HG02870 (cell line): ENCODE data around the gene PRAMEF14.
"Not testable (repeated sequence)": the region's sequence is repeated elsewhere in the genome, so short reads cannot be mapped to it uniquely, and the experiment has no call there.

Experiments
- ATAC-seq: cut with Tn5 transposase; IDR thresholded peaks from one replicate; pipeline ENCODE4 v1.9.1; 2021; ENCODE audit warnings: mild to moderate bottlenecking, moderate library complexity; ENCODE audit not compliant: unreplicated experiment

Gene PRAMEF14, protein sequence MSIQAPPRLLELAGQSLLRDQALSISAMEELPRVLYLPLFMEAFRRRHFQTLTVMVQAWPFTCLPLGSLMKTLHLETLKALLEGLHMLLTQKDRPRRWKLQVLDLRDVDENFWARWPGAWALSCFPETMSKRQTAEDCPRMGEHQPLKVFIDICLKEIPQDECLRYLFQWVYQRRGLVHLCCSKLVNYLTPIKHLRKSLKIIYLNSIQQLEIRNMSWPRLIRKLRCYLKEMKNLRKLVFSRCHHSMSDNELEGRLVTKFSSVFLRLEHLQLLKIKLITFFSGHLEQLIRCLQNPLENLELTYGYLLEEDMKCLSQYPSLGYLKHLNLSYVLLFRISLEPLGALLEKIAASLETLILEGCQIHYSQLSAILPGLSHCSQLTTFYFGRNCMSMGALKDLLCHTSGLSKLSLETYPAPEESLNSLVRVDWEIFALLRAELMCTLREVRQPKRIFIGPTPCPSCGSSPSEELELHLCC

DNA sequence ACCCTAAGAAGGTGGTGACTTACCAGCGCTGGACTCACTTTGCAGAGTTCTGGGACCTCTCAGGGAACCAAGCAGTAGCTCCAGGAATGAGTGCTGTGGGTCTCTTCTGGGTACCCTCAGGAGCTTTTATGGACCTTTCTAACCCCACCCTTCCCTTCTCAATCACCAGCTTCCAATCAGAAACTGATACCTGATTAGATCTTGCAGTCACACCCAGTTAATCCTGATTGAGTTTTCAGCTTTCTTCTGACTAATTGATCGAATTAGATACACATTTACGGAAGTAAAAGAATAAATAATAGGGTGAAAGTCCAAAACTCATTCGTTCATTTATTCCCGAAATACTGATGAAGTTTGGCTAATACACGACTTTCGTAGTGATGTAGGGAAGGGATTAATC, at the start of gene PRAMEF14:
Gene PRAMEF14 (minus strand): TSS at position 101 of the 400 bp plus-strand sequence. CDS start 1,820 bp downstream, outside the sequence.
- not testable (repeated sequence) for ATAC-seq

DNA sequence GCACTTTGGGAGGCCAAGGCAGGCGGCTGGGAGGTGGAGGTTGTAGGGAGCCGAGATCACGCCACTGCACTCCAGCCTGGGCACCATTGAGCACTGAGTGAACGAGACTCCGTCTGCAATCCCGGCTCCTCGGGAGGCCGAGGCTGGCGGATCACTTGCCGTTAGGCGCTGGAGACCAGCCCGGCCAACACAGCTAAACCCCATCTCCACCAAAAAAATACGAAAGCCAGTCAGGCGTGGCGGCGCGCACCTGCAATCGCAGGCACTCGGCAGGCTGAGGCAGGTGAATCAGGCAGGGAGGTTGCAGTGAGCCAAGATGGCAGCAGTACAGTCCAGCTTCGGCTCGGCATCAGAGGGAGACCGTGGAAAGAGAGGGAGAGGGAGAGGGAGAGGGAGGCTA, 48.4 kb upstream of the PRAMEF14 start:
- not testable (repeated sequence) for ATAC-seq

DNA sequence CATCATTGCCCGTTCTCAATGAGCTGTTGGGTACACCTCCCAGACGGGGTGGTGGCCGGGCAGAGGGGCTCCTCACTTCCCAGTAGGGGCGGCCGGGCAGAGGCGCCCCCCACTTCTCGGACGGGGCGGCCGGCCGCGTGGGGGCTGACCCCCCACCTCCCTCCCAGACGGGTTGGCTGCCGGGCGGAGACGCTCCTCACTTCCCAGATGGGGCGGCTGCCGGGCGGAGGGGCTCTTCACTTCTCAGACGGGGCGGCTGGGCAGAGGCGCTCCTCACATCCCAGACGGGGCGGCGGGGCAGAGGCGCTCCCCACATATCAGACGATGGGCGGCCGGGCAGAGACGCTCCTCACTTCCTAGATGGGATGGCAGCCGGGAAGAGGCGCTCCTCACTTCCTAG, 47.8 kb upstream of the PRAMEF14 start:
- not testable (repeated sequence) for ATAC-seq

DNA sequence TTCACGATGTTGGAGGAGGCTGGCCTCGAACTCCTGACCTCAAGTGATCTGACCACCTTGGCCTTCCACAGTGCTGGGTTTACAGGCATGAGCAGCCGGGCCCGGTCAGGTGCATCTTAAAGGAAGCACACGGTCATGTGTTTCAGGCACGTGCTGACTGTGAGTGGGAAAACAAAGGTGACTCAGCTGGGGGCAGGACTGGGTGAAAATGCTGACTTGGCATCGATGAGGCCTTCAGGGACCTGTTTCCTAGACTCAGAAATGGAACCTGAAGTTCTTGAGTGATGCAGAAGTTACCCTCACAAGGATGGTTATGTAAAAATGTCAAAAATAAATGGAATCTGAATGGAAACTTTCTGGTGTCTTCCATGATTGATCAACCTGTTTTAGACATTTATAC, 46.1 kb upstream of the PRAMEF14 start:
- ATAC-seq = not testable (repeated sequence)

DNA sequence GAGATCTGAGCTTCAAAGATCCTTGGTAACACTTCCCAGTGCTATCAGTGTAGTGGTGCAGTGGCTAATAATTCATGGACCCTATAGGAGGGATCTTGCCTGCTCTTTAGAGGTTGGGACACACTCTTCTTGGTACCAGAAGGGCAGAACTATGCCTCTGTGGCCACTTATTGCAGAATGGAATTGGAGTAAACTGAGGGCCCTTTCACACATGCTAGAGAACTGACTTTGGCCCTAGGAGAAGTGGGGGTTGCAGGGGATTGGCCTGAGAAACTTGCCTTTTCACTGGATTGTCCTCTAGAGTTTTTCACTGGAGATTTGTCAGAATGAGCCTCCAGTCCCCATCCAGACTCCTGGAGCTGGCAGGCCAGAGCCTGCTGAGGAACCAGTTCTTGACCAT, 42.4 kb upstream of the PRAMEF14 start, which contains the start of gene PRAMEF17:
Gene PRAMEF17 (plus strand): TSS at position 301 of the 400 bp plus-strand sequence. CDS start 26 bp downstream, at position 327.
- not testable (repeated sequence) for ATAC-seq

DNA sequence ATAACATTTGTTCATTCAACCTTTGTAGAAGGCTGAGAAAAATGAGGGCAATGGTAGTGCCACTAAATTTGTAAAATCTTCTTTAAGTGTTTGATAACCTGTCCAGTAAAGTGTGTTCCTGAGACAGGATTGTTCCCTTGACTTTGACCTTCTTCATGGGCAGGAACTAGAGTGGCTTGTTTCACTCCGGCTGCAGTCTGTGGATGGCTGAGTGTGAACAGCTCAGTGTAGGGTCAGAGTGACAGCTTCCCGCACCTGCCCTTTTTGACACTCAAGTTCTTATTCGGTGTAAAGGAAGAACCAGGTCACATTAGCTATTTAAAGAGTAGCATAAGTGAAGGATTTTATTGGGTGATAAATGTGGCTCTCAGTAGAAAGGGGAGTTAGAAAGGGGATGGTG, 33.4 kb upstream of the PRAMEF14 start:
- not testable (repeated sequence) for ATAC-seq

DNA sequence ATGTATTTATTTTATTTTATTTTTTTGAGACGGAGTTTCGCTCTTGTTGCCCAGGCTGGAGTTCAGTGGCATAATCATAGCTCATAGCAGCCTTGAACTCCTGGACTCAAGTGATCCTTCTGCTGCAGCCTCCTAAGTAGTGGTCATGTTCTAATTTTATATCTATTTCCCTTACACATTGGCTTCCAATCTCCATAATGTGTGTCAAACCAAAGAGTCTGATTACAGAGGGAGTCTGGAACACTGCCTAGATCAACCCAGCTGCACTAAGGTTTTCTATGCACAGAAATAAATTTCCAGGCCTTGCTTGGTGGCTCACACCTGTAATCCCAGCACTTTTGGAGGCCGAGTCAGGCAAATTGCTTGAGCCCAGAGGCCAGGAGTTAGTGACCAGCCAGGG, 32.0 kb upstream of the PRAMEF14 start:
- ATAC-seq = not testable (repeated sequence)

DNA sequence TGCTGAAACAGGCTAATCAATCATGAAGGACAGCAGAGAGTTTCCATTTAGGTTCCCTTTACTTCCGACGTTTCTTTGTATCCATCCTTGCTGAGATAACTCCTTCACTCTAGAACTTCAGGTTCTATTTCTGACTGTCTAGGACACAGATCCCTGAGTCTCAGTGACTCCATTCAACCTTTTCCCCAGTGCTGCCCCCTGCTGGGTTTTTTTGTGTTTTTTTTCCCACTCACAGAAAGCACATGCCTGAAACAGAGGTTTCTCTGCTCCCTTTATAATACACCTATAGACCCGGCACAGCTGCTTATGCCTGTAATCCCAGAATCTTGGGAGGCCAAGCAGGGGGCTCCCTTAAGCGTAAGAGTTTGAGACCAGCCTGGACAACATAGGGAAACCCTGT, 21.6 kb upstream of the PRAMEF14 start:
- ATAC-seq = not testable (repeated sequence)

DNA sequence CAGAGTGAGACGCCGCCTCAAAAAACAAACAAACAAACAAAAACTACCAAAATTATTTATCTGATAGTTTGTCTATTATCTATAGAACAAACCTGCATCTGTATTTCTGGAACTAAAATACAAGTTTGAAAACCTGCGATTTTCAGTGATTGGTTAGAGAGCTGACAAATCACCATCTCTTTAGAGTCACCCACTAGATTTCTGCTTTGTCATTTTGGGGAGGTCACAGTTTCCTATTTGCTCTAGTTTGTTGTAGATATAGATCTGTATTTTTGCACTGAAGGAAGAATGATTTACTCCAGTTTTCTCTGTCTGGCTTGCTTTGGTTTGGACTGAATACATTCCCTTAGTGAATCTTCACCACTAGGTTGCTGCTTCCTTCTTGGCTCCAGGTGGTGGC, 19.6 kb upstream of the PRAMEF14 start:
- not testable (repeated sequence) for ATAC-seq

DNA sequence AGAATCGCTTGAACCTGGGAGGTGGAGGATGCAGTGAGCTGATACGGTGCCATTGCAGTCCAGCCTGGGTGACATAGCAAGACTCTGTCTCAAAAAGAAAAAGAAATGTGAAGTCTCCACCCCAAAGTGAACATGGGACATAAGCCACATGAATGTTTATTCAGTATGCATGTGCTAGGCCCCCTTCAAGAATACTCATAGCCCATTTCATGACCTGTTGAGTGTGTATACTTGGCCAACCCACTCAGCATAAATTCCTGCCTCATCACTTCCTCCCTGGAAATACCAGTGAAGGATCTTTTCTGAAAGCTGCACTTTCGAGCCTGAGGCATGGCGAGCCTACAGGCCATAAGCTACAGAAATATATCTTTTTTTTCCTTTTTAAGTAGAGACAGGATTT, 18.0 kb upstream of the PRAMEF14 start:
- ATAC-seq = not testable (repeated sequence)

DNA sequence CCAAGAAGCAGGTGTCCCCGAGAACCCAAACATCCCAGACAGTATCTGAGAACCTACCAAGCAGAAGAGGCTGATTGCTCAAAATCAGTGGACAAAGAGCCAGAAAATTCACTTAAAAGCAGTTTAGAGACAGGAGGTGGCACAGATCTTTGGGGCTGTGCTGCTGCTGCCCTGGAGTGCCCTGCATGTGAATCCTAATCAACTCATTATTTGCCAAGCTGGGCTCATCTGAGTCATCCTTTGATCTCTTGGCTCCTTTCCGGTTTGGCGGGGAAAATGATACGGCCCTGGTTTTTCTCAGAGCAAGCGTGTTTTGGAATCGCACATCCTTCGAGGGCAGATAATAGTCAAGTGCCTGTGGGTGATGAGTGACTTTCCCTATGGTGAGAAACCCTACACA, 15.4 kb upstream of the PRAMEF14 start:
- ATAC-seq = not testable (repeated sequence)

DNA sequence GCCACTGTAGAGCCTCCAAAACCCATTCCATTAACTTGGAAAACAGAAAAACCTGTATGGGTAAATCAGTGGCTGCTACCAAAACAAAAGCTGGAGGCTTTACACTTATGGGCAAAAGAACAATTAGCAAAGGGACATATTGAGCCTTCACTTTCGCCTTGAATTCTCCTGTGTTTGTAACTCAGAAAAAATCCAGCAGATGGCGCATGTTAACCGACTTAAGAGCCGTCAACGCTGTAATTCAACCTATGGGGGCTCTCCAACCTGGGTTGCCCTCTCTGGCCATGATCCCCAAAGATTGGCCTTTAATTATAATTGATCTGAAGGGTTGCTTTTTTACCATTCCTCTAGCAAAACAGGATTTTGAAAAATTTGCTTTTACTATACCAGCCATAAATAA, 9.8 kb upstream of the PRAMEF14 start:
- not testable (repeated sequence) for ATAC-seq

DNA sequence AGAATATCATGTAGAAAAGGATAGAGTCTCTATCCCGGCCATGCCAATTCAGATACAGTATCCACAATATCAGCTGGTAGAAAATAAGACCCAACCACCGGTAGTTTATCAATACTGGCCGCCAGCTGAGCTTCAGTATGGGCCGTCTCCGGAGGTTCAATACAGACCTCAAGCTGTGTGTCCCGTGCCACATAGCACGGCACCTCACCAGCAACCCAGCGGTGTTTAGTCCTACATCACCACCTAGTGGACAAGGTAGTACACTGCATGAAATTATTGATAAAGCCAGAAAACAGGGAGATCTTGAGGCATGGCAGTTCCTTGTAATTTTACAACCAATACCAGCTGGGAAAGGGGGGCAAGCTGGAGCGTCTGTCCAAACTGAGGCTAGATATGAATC, 7.5 kb upstream of the PRAMEF14 start:
- ATAC-seq = not testable (repeated sequence)

DNA sequence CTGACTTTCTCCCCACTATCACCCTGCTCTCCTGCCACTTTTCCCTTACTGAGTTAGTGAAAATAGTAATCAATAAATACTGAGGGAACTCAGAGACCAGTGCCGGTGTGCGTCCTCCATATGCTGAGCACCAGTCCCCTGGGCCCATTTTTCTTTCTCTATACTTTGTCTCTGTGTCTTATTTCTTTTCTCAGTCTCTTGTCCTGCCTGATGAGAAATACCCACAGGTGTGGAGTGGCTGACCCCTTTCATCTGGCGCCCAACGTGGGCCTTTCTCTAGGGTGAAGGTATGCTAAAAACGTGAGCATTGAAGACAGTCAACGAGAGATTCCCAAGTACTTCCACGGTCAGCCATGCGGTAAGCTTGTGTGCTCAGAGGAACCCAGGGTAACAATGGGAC, 6.5 kb upstream of the PRAMEF14 start:
- ATAC-seq = not testable (repeated sequence)

DNA sequence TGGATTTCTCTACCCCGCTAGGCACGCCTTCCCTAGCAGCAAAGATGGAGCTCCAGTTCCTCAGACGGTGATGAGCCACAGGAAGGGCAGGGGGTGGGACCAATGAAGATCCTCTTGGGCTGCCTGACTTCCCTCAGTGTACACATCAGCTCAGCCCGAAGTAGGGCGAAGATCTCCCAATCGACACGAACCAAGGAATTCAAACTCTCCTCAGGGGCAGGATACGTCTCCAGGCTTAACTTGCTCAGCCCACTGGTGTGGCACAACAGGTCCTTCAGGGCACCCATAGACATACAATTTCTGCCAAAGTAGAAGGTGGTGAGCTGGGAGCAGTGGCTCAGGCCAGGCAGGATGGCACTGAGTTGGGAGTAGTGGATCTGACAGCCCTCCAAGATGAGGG, 4.4 kb downstream of the PRAMEF14 start:
- not testable (repeated sequence) for ATAC-seq

DNA sequence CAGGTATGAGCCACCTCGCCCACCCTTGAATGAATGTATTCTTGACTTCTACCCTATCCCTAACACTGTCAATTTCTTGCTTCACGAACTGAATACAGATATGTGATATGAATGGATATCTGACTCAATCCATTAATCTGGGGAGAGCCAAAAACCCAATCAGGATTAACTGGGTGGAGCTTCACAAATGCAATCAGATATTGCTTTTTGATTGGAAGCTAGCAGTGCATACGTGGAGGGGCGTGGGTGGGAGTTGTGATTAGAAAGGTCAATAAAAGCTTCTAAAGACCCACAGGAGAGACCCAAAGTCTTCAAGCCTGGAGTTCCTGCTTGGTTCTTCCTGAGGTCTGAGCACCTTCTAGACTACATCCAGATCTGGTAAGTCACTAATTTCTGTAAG, 31.7 kb downstream of the PRAMEF14 start, which contains the start of gene PRAMEF15:
Gene PRAMEF15 (plus strand): TSS at position 301 of the 400 bp plus-strand sequence. CDS start 2,827 bp downstream, outside the sequence.
- not testable (repeated sequence) for ATAC-seq

DNA sequence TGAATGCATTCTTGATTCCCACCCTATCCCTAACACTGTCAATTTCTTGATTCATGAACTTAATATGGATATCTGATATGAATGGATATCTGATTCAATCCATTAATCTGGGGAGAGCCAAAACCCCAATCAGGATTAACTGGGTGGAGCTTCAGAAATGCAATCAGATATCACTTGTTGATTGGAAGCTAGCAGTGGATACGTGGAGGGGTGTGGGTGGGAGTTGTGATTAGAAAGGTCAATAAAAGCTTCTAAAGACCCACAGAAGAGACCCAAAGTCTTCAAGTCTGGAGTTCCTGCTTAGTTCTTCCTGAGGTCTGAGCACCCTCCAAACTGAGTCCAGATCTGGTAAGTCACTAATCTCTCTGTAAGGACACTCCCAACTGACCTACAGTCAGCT, 43.7 kb downstream of the PRAMEF14 start, which contains the start of gene PRAMEF33:
Gene PRAMEF33 (plus strand): TSS at position 301 of the 400 bp plus-strand sequence. CDS start 2,416 bp downstream, outside the sequence.
- not testable (repeated sequence) for ATAC-seq

DNA sequence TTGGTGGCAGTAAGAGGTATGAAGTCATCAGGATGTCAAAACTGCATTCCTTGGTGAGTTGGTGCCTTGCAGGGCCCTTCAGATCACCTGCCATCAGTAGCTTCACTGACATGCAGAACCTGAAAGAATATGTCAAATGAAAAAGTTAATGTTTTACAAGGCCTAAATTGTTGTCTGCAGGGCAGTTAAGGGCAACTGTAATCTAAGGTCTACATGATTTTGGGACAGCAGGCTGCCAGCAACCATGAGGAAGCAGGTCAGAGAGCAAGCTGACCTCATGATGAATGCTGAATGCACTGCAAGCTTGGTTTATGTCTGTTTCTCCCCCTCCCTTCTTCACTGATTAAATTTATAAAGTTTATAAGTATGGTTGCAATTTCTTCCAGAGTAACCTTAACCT, 44.7 kb downstream of the PRAMEF14 start:
- ATAC-seq = not testable (repeated sequence)

DNA sequence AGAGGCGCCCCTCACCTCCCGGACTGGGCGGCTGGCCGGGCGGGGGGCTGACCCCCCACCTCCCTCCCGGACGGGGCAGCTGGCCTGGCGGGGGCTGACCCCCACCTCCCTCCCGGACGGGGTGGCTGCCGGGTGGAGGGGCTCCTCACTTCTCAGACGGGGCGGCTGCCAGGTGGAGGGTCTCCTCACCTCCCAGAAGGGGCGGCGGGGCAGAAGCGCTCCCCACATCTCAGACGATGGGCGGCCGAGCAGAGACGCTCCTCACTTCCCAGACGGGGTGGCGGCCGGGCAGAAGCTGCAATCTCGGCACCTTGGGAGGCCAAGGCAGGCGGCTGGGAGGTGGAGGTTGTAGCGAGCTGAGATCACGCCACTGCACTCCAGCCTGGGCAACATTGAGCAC, 48.2 kb downstream of the PRAMEF14 start:
- ATAC-seq = not testable (repeated sequence)

DNA sequence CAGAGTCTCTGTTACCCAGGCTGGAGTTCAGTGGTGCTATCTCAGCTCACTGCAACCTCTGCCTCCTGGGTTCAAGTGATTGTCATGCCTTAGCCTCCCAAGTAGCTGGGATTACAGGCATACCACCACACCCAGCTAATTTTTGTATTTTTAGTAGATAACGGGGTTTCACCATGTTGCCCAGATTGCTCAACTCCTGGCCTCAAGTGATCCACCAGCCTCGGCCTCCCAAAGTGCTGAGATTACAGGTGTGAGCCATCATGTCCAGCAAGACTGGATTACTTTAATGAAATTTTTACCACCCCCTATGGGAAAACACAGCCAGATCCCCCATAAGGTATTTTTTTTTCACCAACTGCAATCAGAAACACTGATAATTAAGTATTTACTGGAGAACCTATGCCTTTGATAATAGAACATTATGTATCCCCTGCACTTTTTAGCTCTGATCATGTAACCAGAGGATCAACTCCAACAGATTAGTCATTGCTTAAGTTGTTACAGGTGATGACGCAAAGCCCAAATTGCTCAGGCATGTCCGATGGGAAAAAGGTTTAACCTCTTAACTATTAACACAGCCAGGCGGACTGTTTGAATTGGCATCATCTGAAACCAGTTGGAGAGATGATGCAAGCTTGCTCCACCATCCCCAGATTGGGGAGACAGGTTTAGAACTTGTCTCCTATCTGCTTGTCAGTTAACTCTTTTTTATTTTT, 49.6 kb downstream of the PRAMEF14 start:
- not testable (repeated sequence) for ATAC-seq
